Measurements from ENCODE around the gene CEND1.

CEND1 gene

GRCh38 chr11:789943-790342 lies at the start of gene CEND1:
Gene CEND1, minus strand, starts transcription at chr11:790090. Its CDS starts 1,514 bp downstream, at chr11:788576.
- FAIRE-seq = no peak

DNA sequence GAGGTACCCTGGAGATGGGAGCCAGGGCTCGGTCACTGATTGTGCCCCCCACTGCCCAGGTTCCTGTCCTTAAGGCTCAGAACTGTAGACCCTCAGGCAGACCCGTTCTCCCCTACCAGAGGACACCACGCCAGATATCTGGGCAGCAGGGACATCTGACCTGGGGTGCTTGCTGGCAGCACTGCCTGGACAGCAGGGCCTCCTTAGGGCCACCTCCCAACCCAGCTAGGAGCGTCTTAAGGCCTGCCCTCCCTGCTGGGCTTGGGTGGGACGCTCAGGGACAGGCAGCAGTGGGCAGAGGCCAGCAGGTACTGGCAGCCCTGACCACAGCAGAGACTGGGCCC lies 49.4 kb upstream of the CEND1 start:
- FAIRE-seq = no peak

GRCh38 chr11:838441-839279 lies 48.8 kb upstream of the CEND1 start:
- FAIRE-seq = no peak

DNA sequence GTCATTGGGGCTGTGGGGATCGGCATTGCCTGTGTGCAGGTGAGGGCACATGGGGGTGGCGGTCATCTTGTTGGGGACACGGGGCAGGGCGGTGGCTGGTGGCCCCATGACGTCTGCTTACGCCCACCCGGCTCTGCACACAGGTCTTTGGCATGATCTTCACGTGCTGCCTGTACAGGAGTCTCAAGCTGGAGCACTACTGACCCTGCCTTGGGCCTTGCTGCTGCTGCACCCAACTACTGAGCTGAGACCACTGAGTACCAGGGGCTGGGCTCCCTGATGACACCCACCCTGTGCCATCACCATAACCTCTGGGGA lies 48.1 kb upstream of the CEND1 start:
- no peak for FAIRE-seq

DNA sequence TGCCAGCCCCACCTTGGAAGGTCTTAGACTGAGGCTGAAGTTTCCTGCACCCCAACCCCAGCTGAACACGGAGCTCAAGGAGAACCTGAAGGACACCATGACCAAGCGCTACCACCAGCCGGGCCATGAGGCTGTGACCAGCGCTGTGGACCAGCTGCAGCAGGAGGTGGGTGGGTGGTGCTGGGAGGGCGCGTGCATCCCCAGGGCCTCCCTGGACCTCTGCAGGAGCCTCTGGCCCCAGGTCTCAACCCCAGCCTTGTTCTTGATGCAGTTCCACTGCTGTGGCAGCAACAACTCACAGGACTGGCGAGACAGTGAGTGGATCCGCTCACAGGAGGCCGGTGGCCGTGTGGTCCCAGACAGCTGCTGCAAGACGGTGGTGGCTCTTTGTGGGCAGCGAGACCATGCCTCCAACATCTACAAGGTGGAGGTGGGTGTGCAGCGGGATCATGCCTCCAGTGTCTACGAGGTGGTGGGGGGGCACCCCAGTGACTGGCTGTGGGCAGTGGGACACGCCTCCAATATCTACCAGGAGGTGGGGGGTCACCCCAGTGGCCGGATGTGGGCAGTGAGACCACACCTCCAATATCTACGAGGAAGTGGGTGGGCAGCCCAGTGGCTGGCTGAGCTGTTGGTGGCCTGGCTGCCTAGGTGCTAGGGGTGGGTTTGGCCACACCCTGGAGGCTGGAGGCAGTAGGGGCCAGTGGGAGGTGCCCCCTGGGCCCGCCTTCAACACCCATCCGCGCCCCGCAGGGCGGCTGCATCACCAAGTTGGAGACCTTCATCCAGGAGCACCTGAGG lies 47.5 kb upstream of the CEND1 start:
- FAIRE-seq = no peak

- FAIRE-seq = no peak
Observed at GRCh38 chr11:836700-837099, 46.8 kb upstream of the CEND1 start.

DNA sequence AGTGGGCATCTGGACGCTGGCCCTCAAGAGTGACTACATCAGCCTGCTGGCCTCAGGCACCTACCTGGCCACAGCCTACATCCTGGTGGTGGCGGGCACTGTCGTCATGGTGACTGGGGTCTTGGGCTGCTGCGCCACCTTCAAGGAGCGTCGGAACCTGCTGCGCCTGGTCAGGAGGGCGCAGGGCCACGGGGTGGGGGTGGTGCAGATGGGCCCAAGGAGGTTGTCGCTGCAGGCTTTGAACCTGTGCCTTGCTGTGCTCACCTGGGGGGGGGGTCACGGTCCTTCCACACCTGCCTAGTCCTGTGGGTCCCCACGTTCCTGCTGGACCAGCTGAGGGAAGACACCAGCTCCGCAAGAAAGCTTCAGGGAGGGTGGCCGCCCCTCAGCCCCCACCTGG lies 46.4 kb upstream of the CEND1 start:
- no peak for FAIRE-seq

DNA sequence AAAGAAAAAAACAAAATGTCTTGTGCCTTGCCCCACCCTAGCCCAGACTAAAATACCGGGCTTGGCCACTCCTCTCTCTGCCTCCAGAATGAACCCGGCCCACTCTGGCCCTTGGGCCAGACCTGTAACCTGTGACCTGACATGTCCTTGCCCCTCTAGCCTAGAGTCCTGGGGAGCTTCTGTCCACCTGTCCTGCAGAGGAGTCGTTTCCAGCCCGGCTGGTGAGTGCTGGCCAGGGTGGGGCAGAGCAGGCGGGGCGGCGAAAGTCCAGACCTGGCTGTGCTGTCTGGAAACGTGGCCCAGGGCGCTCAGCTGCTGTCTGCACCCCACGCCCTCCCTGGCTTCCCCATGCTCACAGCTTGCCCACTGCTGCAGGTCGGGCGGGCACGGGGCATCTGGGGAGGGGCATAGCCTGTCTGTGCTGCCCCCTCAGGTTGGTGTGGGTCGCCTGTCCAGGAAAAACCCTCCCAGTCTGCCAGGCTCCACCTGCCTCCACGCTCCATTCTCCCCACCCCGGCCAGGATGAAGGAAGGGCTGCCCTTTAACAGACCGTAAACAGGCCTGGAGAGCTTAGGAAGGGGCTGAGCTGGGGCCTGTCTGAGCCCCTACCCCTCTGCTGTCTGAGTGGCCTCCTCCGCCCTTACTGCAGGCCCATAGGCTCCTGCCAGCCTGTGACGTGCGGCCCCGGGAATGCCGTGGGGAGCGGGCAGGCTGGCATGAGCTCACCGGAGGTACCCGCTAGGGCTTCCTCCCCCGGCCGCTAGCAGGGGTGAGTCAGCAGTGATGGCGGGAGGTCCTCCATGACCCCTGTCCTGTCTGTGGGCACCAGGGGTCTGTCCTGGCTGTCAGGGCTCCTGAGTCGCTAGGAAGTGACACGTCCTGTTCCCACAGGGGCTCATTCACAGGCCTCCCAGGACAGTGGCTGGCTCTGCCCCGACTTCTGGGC lies 44.8 kb upstream of the CEND1 start:
- FAIRE-seq = no peak

DNA sequence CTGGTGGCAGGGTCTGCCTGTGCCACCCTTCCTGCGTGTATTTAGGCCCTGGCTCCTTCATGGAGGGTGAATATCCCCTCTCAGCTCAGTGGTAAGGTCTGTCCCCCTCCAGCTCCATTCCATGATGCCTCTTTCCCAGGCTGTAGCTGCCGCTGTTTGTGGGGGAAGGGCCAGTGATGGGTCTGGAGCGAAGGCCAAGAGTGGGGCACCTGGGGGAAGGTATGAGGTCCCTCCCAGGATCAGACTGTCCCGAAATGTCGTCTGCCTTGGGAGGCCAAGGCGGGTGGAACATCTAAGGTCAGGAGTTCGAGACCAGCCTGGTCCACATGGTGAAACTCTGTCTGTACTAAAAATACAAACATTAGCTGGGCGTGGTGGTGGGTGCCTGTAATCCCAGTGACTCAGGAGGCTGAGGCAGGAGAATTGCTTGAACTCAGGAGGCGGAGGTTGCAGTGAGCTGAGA lies 44.0 kb upstream of the CEND1 start:
- FAIRE-seq = no peak

GRCh38 chr11:833114-833791 lies 43.4 kb upstream of the CEND1 start:
- FAIRE-seq = no peak

- no peak for FAIRE-seq
Observed at GRCh38 chr11:832529-833113, 42.7 kb upstream of the CEND1 start, which contains the start of gene CD151. Gene CD151, plus strand, starts transcription at chr11:832952. Its CDS starts 3,118 bp downstream, at chr11:836070.

DNA sequence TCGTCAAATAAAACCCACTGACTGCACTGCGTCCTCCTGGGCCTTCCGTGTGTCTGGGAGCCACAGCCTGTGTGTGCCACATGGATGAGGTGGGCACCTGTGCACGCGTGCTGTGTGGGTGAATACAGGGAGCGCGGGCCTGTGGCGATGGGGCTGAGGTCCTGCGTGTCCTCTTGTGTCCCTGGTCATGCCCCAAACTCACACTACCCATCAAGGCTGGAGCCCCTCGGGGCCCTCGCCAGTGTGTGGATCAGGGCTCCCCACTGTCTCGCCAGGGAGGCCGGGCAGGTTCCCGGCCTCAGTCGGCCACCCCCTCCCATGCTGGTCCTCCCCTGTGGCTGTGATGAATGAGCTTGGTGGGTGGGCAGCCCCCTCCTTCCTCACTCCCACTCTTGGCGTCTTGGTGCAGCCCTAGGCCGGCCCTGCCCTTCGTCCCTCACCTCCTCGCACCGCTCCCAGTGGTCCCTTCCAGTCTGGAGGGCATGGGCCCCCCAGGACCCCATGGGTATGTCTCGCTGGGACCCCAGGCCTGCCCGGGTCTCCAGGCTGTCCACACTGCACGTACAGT lies 42.2 kb upstream of the CEND1 start:
- no peak for FAIRE-seq

GRCh38 chr11:831118-831864 lies 41.4 kb upstream of the CEND1 start:
- no peak for FAIRE-seq

DNA sequence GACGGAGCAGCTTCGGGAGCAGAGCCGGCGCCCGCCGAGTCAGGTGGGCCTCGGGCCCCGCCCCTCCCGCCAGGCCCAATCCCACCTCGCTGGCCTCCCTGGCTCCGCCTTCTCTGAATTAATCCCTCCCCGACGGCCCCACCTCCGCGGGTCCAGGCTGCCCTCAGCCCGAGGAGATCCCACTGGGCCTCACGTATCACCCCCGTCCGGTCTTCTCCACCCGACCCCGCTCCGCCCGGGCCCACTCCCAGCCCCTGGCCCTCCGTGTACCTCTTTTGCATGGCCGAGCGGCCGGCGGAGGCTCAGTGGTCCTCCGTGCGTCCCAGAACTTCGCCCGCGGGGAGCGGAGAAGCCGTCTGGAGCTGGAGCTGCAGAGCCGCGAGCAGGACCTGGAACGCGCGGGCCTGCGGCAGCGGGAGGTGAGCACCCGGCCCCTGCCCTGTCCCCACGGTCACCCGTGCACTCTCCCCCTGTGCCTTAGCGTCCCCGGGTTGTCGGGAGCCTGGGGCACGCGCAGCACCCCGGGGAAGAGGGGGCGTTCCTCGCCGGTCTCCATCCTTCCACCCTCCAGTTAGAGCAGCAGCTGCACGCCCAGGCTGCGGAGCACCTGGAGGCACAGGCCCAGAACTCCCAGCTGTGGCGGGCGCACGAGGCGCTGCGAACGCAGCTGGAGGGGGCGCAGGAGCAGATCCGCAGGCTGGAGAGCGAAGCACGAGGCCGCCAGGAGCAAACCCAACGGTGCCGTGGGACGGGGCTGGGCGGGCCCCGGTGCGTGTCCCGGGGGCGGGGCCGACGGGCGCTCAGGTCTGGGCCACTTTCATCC lies 40.6 kb upstream of the CEND1 start:
- FAIRE-seq = no peak

- FAIRE-seq = no peak
Observed at GRCh38 chr11:829847-830294, 40.0 kb upstream of the CEND1 start.

- FAIRE-seq = no peak
Observed at GRCh38 chr11:829176-829846, 39.4 kb upstream of the CEND1 start.

DNA sequence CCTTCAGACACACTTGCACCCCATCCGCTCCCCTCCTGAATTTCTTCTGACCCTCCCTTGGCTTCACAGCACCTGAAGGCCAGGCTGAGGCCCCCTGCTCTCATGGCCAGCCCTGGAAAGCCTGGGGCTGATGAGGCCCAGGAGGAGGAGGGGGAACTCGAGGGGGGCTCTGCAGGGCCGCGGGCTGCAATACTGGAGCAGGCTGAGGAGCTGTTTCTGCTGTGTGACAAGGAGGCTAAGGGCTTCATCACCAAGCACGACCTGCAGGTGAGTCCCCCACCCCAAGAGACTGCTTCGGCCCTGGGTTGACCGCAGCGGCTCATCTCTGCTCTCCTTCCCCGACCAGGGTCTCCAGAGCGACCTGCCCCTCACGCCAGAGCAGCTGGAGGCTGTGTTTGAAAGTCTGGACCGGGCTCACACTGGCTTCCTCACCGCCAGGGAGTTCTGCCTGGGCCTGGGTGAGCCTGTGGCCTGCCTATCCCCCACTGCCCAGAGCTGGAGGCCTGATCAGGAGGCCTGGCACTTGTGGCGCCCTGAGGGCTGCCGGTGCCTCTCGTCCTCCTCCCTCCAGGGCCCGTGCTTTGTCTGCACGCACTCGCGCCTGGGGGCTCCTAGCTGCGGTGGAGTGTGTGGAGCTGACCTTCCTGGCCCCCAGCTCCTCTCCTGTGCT lies 38.8 kb upstream of the CEND1 start:
- no peak for FAIRE-seq

DNA sequence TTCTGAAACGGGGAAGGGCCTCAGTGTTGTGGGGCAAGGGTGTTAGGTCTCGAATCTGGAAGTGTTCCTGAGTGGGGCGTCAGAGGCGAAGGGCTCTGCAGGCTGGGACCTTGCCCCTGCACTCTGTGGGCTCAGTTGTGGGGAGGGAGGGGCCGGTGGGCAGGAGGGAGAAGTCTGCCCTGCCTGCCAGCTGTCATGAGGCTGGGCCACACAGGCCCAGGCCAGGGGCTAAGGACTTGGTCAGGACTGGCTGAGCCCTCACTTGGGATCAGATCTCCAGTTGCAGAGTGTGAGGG lies 38.0 kb upstream of the CEND1 start, which contains the start of gene CRACR2B:
CRACR2B (plus strand) TSS at position 23 of the 296 bp plus-strand sequence. CDS start 689 bp downstream, outside the sequence.
- no peak for FAIRE-seq

All from colon (tissue), 2 donors.